NCI-H146 treated with DMSO at 0.1 percent for 48 hours (cell line): ENCODE data around the gene GPR15LG.
"Not testable (repeated sequence)": the region's sequence is repeated elsewhere in the genome, so short reads cannot be mapped to it uniquely, and the experiment has no call there.

ENCODE experiments used
- DNase-seq: peaks from one replicate; lab custom pipeline; 2025; ENCODE audit not compliant: unreplicated experiment; lab: John Stamatoyannopoulos, UW

The GPR15LG gene

DNA sequence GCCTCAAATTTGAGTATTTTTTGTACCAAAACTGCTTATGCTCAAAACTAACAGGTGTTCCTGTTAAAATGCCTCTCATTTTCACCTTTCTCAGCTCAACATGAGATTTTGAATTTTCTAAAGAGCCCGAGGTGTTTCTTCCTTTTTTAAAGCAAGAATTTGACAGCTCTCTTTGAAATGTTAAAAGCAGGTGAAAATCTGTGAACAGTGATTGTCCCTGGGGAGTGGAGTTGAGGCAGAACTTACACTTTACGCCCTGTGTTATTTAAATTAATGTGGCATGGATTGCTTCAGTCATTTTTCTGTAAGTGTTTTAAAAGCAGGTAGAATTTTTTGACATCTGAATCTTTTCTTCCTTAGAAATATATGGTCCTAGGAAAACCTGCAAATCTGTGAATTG, 9.2 kb upstream of the GPR15LG start:
- no peak for DNase-seq

DNA sequence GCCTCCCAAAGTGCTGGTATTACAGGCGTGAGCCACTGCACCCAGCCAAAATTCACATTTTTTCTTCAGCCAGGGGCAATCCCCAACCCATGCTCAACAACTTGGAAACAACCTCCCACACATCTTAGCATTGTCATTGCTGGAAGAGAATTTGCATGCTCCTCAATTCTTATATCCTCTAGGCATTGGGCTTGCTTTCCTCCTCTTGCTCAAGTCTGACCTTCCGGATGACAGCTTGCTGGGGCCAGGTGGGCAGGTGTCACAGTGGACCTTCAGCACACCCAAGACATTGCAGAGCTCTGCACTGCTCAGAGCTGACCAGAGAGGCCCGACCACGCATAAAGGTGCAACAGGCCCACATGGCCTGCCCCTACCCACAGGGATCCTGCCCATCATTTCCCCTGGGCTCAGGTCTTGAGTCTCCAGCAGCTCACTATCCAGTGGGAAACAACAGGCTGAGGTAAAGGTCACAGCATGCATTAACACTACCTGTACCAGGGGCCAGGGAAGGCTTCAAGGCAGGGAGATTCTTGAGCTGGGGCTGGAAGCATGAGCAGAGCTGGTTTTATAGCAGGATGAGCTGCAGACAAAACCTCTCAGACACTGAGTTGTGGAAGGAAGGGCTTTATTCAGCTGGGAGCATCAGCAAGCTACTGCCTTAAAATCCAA, 6.8 kb upstream of the GPR15LG start:
- DNase-seq, result no peak

DNA sequence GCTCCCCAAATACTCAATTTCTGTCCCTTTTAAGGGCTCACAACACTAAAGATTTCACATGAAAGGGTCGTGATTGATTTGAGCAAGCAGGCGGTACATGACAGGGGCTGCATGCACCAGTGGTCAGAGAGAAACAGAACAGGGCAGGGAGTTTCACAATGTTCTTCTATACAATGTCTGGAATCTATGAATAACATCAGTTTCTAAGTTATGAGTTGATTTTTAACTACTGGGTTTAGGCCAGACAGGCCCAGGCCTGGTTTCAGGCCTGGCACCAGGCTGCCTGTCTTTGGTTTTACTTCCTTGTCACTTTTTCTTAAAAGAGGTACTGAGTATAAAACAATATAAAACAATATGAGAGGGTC, 6.3 kb upstream of the GPR15LG start:
- DNase-seq, result not testable (repeated sequence)

DNA sequence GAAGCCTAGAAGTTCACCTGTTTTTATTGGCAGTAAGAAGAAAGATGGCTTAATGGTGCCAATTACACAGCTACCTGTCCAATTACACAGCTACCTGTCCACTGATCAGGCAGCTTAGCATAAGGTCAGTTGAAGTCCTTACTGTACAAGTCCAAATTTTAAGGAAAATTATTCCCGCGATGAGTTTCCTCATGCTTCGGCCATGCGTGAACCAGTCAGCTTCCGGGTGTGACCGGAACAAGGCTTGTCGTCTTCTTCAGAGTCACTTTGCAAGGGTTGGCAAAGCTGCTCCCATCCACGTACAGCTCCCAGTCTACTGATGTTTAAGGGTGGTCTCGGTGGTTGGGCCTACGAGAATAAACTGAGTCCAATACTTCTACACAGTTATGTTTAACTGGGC, 5.2 kb upstream of the GPR15LG start:
- DNase-seq, result not testable (repeated sequence)

DNA sequence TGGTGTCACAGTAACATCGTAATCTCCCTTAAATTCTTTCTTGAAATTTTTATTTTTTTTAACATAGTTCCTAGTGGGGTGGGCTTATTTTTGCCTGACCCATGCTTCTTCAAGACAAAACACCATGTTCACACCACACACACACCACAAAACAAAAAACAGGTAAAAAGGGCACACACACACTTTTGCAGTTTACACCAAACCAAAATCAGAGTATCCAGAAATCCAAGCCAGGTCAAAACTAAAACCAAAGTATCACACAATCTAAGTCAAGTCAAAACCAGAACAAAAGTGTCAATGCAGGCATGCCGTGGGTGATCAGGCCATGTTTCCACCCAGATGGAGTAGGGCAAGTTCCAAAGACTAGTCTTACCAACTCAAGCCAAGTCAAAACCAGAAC, 2.4 kb upstream of the GPR15LG start:
- not testable (repeated sequence) for DNase-seq

DNA sequence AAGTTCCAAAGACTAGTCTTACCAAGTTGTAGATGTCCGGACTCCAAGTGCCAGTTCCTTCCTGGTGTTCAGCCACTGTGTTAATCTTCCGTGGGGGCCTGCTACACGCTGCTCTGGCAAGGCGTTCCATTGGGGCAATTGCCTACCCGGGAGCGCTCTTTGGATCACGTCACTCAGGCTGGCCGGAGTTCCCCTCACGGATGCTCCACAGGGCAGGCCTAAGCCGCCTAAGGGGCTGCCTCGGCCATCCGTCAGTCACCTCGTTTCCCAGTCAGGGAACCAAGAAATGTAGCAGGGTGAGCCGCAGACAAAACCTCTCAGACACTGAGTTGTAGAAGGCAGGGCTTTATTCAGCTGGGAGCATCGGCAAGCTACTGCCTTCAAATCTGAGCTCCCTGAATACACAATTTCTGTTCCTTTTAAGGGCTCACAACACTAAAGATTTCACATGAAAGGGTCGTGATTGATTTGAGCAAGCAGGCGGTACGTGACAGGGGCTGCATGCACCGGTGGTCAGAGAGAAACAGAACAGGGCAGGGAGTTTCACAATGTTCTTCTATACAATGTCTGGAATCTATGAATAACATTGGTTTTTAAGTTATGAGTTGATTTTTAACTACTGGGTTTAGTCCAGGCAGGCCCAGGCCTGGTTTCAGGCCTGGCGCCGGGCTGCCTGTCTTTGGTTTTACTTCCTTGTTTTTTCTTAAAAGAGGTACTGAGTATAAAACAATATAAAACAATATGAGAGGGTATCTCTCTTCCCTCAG, 1.7 kb upstream of the GPR15LG start:
- DNase-seq, result not testable (repeated sequence)

DNA sequence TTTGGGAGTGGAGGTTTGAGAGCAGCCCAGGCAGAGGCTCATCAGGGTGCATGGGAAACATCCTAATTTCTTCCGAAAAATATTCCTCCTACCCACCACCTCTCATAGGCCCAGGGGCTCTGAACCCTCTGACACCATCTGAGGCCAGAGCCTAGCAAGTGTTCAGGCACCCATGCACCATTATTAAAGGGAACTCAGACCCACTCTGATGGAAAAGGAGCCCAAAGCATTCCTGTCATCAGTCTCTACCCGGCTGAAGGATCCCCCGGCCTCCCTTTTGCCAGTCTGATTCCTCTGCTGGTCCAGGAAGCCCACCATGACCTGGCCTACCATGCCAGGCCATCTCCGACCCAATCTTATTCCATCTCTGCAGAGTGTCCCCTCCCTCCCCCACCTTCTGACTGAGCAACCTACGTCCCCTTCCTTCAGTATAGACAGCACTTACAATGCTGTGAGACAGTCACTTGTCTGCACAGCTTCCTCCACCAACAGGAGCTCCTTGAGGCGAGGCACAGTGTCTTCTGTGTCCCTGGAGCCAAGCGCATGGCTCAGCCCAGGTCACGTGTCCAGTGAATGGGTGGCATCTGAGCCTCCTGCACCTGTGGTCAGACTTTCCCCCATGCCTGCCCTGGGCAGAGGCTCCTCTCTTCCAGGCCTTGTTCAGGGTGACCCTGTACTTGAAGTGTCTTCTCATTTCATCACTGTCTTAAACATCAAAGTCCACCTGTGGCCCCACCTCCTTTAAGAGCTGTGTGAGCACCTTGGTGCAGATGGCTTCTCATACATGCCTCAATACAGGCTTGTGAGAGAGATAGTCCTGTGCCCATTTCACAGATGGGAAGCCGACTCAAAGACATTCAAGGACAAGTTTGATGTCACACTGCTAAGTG, 889 bp upstream of the GPR15LG start:
- no peak for DNase-seq

DNA sequence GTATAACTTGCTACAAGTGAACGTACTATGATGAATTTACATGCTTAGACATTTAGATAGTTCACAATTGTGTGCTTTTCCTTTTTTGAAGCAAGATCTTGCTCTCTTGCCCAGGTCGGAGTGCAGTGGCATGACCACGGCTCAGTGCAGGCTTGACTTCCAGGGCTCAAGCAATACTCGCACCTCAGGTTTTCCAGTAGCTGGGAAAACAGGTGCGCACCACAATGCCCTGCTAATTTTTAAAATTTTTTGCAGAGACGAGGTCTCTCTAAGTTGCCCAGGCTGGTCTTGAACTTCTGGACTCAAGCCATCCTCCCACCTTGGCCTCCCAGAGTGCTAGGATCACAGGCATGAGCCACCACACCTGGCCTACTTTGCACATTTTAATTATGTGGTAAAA, 1.8 kb downstream of the GPR15LG start:
- DNase-seq, result no peak

DNA sequence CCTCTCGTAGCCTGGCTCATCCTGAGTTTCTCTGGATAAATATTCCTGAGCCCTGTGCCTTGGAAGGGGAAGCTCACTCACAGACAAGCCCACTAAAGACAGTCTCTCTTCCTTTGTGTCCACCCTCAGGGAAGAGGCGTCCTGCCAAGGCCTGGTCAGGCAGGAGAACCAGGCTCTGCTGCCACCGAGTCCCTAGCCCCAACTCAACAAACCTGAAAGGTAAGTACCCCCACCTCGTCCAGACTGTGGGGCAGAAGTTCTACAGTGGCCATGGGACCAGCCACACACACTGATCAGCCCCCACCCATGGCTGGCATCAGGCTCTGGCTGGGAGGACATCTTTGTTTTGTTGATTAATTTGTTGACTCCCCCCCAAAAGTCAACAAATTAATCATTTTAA, 2.8 kb downstream of the GPR15LG start:
- DNase-seq, result no peak

DNA sequence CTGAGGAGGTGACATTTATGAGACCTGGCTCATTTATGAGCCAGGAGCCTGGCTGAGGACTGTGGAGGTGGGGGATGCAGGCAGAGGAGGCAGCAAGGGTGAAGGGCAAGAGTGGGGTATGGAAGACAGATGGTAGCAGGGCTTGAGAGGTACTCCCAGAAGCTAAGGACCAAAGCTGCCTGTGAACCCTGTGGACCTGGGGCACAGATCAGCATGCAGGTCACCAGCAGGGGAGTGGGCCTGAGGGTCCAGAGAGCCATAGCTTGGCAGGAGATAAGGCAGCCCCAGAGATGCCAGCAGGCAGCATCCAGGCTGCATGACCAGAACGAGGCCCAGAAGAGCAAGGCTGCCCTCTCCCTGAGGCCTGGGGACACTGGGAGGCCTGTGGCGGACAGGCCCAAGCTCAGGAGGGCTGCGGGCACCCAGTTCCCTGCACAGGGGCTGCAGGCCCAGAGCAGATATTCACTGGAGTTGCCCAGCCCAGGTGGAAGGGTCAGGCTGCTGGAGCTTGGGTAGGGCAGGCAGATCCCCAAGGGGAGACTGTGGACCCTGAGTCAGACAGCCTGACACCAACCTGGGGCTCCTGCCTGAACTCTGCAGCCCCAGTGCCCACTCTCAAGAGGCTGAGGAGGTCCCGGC, 3.4 kb downstream of the GPR15LG start:
- no peak for DNase-seq

DNA sequence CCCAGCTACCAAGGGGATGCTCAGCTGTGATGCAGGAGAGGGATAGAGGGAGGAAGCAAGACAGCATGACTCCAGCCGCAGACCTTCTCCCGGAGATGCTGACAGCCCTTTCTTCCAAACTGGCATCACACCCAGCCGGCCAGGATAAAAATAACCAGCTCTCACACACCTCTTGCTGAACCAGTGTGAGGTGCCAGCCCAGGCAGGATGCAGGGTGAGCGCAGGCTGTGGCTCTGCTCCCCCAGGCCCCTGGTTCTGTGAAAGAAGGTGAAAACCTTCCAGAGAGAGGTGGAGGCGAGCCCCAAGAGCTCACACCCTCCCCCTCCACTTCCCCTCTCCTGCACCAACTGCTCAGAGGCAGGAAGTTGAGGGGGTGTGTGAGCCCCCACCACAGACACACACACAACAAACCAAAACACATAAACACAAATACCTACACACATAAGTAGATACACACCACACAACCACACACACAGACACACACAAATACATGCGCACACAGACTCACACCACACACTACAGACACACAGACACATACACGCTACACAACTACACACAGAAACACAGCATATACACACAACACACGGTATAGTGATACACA, 4.0 kb downstream of the GPR15LG start:
- DNase-seq, result no peak

DNA sequence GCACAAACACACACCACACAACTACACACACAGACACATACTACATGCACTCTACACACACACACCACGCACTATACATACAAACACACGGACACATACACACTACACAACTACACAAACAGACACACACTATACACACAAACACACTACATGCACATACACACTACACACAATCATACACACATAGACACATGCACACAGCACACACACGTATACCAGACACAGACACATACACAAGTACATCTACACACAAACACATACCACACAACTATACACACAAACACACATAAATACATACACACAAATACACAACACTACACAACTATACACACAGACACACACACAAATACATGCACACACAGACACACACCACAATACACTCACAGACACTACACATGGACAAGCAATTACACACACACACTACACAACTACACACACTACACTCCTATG, 4.6 kb downstream of the GPR15LG start:
- DNase-seq, result no peak

DNA sequence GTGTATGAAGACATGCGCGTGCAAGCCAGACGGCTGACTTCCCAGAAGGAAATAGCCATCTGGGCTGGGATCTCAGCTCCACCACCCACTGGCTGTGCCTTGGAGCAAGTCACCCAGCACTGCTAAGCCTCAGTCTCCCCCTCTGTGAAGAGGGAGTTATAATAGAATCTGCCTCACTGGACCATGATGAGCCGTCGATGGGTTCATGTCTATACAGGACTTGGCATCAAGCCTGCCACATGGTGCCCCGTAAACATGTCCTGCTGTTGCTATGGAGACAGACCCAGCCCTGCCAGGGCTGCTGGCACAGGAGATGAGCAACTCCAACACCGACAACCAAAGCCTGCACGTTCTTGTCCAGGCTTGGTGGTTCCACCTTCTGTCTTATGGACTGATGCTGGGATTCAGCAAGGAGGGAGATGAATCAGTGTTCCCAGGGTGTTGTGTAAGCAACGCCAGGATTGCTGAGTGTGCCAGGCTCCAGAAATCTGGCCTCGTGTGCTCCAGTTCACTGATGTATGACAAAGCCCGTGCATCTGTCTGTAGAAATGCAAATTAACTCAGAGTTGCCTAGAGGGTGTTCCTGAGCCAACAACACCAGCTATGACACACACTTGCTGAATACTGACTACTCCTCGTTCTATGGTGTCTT, 5.6 kb downstream of the GPR15LG start:
- peak; percentile 17 for DNase-seq

DNA sequence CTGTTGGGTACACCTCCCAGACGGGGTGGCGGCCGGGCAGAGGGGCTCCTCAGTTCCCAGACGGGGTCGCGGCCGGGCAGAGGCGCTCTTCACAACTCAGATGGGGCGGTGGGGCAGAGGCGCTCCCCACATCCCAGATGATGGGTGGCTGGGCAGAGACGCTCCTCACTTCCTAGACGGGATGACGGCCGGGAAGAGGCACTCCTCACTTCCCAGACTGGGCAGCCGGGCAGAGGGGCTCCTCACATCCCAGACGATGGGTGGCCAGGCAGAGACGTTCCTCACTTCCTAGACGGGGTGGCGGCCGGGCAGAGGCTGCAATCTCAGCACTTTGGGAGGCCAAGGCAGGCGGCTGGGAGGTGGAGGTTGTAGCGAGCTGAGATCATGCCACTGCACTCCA, 6.8 kb downstream of the GPR15LG start:
- not testable (repeated sequence) for DNase-seq

DNA sequence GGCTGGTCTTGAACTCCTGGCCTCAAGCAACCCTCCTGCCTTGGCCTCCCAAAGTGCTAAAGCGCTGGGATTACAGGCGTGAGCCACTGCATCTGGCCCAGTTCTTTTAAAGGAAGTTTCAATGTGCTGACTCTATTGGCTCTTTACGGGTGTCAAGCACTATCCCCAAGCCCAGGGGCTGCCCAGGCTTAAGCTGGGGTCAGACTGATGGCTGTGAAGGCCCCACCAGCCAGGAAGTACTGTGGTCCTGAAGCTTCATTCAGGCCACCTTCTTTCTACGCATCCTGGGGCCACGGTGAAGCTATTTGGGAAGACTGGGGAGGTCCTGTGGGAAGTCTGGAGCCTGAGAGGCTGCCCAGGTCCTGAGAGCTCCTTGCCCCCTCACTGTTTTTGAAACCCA, 8.0 kb downstream of the GPR15LG start:
- no peak for DNase-seq

DNA sequence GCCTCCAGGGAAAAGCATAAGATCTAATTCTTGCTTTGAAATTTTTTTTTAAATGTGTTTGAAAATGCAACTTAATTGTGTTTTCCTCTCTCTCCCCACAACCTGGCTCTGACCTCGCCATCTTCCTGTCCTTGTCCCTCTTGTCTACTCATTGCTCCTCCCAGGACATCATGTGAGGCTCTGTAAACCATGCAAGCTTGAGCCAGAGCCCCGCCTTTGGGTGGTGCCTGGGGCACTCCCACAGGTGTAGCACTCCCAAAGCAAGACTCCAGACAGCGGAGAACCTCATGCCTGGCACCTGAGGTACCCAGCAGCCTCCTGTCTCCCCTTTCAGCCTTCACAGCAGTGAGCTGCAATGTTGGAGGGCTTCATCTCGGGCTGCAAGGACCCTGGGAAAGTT, 10.9 kb downstream of the GPR15LG start:
- no peak for DNase-seq

DNA sequence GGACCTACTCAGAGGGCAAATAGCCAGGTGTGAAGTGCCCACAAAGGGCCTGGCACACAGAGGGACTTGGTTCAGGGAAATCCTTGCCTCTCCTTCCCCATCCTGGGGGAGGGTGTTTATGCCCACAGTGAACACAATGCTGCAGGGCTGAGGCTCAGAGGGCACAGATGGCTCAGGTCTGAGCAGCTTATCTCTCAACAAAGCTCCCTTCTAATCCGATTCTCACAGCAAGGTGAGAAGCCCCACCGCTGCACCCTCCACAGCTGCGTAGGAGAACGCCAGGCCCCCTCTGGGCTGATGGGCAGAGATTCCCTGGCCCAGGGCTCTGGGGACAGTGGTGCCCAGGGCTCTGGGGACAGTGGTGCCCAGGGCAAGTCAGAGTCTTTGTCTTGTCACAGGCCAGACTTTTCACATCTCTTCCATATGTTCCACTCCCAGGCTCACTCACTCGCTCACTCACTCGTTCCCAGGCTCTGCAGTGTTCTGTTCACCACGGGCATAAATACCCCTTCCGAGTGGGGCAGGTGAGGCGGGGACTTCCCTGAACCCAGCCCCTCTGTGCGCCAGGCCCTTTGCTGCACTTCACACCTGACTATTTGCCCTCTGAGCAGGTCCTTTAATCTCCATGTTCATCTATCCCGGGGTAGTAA, 12.1 kb downstream of the GPR15LG start:
- DNase-seq, result no peak

DNA sequence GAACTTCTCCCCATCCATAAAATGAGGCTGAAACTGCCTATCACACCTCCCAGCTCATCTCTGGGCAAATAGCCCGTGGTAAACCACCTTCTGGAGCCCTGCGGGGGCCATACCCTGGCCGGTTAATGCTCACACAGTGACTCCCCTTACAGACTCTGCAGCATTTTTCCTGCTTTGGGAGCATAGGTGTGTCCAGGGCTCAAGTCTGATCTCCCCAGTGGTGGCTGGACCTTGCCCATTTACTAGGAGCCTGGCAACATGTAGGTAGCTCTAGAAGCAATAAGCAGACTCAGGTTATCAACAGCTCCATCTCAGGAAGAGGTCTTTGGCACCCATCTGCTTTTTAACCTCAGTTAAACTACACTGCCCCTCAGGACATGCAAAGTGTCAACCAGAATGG, 15.2 kb downstream of the GPR15LG start:
- DNase-seq, result no peak

DNA sequence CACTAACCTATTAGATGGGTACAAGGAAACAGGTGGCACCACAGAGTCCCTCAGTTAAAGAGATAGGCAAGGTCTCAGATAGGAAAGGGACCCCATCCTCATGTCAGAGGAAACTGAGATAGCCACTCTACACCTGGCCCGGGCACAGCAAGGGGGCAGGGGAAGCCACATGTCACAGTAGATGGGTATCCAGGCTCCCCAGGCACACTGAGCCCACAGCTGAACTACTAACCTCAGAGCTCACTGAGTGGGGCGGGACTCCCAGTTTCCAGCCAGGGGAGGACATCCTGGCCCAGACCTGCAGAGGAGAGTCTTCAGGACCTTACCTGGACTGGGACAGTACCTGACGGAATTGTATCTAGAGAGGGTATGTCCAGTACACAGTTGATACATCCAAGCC, 17.0 kb downstream of the GPR15LG start:
- no peak for DNase-seq

DNA sequence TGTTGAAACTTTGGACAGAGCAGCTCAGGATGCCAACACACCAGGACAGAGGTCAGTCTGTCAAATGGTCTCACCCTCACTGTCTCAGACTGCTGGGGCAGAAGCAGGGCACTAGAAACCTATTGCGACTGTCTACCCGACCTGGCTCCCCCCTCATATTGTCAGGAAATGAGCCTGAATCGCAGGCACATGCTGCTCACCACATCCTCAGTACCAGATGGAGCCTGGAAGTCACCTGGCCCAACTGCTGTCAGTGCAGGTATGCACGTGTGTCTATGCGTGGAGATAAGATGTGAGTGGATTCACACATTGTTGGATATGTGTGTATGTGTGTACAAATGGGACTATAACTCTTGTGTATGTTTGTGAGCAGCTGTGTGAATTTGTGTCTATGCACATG, 17.5 kb downstream of the GPR15LG start:
- no peak for DNase-seq
